Measurements from ENCODE around the gene LRRC8E. TPM values are rescaled to one million over a fixed set of nuclear protein-coding genes. Genes with fewer than 3 reads are reported as not detected.
A peak's percentile ranks its signal among the peaks of the same experiment; 100 is the strongest.

LRRC8E gene
- polyA plus RNA-seq, 1 experiment: 4.1 TPM

GRCh38 chr19:7867092-7867844, 21.0 kb upstream of the LRRC8E start:
- H3K9me3 ChIP-seq (ENCODE audit: control insufficient read depth, insufficient read depth, low read length): peaks cover 4% of the 10 kb centered on the region; the same call in 1 of the 2 replicates
- no peak overlapping the region for H3K27ac ChIP-seq (ENCODE audit: low read depth, low read length)
- H3K4me3 ChIP-seq (ENCODE audit: low read depth, low read length): no peak overlapping the region
- no peak for TF ChIP-seq CTCF (IDR thresholded peaks at IDR 0.05; ENCODE audit: low read depth, low read length)
- ChIA-PET POLR2A (no interaction called here), CTCF (no interaction called here)
- no peak for DNase-seq (ENCODE audit: low read depth, low spot score)
- peaks cover 8% of the 10 kb centered on the region for H3K27me3 ChIP-seq (ENCODE audit: control insufficient read depth, insufficient read depth, low read length)

- ChIA-PET POLR2A (interaction anchor here (1.0 to 1.2 kb wide), 2 partner anchors 20 kb away, joined by 3 to 4 read pairs; partner anchors contain the start of gene LRRC8E), CTCF (interaction anchor here (0.6 to 2.2 kb wide), 11 partner anchors 9 to 402 kb away, joined by 3 to 15 read pairs (median 7); partner anchors contain the start of genes LRRC8E and SNAPC2)
- TF ChIP-seq CTCF (IDR thresholded peaks at IDR 0.05; ENCODE audit: low read depth, low read length): no peak
- Histone ChIP-seq H3K9me3 (ENCODE audit: control insufficient read depth, insufficient read depth, low read length) (peaks cover 4% of the 10 kb centered on the region; the same call in 1 of the 2 replicates), H3K27ac (ENCODE audit: low read depth, low read length) (no peak overlapping the region), H3K27me3 (ENCODE audit: control insufficient read depth, insufficient read depth, low read length) (peaks cover 15% of the 10 kb centered on the region), H3K4me3 (ENCODE audit: low read depth, low read length) (no peak overlapping the region)
- no peak for DNase-seq (ENCODE audit: low read depth, low spot score)
Observed at GRCh38 chr19:7868326-7868670, 20.0 kb upstream of the LRRC8E start.

- CTCF ChIA-PET: interaction anchor here (0.6 to 2.2 kb wide), 16 partner anchors 9 to 401 kb away, joined by 3 to 15 read pairs (median 6); partner anchors contain the start of genes LRRC8E, SNAPC2 and TIMM44
- Histone ChIP-seq H3K4me3 (ENCODE audit: low read depth, low read length) (peak overlapping the region; percentile 50), H3K27ac (ENCODE audit: low read depth, low read length) (no peak overlapping the region), H3K9me3 (ENCODE audit: control insufficient read depth, insufficient read depth, low read length) (peaks cover 4% of the 10 kb centered on the region; the same call in 1 of the 2 replicates), H3K27me3 (ENCODE audit: control insufficient read depth, insufficient read depth, low read length) (peaks cover 21% of the 10 kb centered on the region)
- TF ChIP-seq CTCF (IDR thresholded peaks at IDR 0.05; ENCODE audit: low read depth, low read length): peak; percentile 43
- DNase-seq (ENCODE audit: low read depth, low spot score): no peak
- POLR2A ChIA-PET: interaction anchor here (0.8 to 1.3 kb wide), 4 partner anchors 20 to 52 kb away, joined by 3 to 4 read pairs (median 4); partner anchors contain the start of genes LRRC8E, MAP2K7 and SNAPC2
Observed at GRCh38 chr19:7868671-7869452, 19.4 kb upstream of the LRRC8E start.

DNA sequence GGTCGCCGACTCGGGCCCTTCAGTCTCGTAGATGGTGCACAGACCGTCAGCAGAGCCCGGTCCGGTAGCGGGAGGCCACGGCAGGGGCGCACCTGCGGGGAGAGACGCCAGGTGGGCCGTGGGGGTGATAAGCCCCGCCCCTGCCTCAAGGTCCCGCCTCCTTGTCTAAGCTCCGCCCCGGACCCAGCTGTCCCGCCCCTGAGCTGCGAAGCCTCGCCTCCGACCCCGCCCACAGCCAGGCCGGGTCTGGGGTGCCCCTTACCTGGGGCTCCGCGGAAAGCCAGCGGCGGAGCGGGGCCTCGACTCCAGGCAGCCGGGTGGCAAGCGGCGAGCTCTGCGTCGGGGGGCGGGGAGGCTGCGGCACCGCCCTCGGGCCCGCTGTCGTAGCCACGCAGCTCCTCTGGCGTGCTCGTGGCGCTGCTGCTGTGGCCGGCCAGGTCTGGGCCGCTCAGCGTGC, 18.8 kb upstream of the LRRC8E start:
- Histone ChIP-seq H3K27ac (ENCODE audit: low read depth, low read length) (no peak overlapping the region), H3K9me3 (ENCODE audit: control insufficient read depth, insufficient read depth, low read length) (peaks cover 4% of the 10 kb centered on the region; the same call in 1 of the 2 replicates), H3K27me3 (ENCODE audit: control insufficient read depth, insufficient read depth, low read length) (peaks cover 25% of the 10 kb centered on the region), H3K4me3 (ENCODE audit: low read depth, low read length) (peak overlapping the region; percentile 44)
- ChIA-PET POLR2A (interaction anchor here (0.8 to 1.3 kb wide), 2 partner anchors 34 to 51 kb away, joined by 4 read pairs; partner anchors contain the start of genes MAP2K7 and SNAPC2), CTCF (interaction anchor here (0.6 to 2.2 kb wide), 13 partner anchors 8 to 74 kb away, joined by 3 to 15 read pairs (median 7); partner anchors contain the start of genes LRRC8E, SNAPC2 and TIMM44)
- DNase-seq (ENCODE audit: low read depth, low spot score): no peak
- no peak for TF ChIP-seq CTCF (IDR thresholded peaks at IDR 0.05; ENCODE audit: low read depth, low read length)
